Dermis blood vessel endothelial cell (primary cell): ENCODE results near the gene EFEMP2. TPM values are rescaled to one million over a fixed set of nuclear protein-coding genes. Genes with fewer than 3 reads are reported as not detected.
"Not testable (repeated sequence)": the region's sequence is repeated elsewhere in the genome, so short reads cannot be mapped to it uniquely, and the experiment has no call there.

Experiments
- DNase-seq: peaks from one replicate; pipeline ENCODE4 v3.0.0; 2010
- total RNA-seq: library from RNA; depleted of rRNA; stranded (reverse); fragments of >200 nt; gene quantifications from 2 replicates; pipeline ENCODE4 v1.2.3, GENCODE V29; 2014

The EFEMP2 gene
- total RNA-seq, 1 donor from 2014 or later = 22.1 TPM

DNA sequence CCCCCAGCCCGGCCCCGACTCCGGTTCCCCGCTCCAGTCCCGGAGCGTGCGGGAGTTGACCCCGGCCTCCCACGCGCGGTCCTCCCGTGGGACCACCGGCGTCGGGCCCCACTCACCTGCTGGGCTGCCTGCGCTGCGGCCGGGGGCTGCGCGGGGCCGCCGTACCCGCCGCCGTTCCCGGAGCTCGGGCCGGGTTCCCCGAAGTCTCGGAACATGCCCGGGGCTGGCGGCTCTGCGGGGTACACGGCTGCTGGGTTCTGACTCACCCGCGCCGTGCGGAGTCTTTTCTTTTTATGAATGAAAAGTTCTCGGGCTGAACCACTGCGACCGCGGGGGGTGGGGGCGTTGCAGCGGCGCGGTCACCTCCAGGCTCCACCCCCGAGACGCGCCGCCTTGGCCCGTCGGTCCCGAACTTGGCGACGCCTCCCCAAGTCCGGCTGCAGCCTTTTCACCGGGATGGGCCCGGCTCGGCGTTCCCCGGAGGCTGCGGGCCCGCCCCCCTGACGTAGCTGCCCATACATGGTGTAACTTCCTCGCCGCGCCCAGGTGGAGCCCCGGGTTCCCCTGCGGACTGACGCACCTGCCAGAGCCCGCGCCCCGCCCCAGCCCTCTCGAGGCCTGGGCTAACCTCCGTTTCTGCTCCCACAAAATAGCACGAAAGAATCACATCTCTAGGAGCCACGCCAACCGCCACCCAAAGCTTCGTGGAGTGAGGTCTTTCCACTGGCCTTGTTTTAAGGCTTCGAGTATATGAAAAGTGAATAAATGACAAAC is 27.7 kb upstream of the EFEMP2 start, which contains the start of gene FOSL1:
TSS of gene FOSL1 (minus strand) at position 264 of the 774 bp plus-strand sequence. CDS start at position 215, 49 bp downstream.
- DNase-seq = peak; percentile 97

DNA sequence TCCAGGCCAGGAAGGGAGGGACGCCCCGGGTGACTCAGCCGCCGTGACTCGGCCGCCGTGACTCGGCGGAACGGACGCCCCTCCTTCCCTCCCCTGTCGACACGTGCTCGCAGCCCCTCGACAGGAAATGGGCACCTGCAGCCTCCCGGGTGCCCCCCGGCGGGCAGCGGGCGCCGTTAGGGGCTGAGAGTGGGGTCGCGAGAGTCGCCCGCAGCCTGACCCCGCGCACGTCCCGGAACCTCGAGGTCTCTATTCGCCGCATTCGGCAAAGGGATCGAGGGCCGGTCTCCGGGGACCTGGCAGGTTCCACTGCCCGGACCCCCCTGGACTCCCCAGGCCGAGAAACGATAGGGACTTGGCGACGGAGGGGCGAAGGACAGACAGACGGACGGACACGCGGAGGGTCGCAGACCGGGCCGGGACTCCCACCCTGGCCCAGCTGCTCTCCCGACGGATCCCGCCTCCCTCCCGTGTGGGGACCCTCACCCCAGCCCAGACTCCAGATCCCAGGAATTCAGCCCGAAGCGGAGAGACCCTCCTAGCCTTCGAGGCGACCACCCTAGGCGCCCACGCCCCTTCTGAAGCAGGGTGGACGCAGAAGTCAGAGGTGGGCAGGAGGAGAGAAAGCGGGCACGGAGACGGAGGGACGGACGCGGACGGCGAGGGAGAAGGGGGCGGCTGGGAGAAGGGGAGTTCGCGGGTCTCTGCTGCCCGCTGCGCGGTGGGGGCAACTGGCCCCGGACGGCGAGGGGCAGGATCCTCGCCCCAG is 26.9 kb upstream of the EFEMP2 start:
- peak; percentile 83 for DNase-seq

DNA sequence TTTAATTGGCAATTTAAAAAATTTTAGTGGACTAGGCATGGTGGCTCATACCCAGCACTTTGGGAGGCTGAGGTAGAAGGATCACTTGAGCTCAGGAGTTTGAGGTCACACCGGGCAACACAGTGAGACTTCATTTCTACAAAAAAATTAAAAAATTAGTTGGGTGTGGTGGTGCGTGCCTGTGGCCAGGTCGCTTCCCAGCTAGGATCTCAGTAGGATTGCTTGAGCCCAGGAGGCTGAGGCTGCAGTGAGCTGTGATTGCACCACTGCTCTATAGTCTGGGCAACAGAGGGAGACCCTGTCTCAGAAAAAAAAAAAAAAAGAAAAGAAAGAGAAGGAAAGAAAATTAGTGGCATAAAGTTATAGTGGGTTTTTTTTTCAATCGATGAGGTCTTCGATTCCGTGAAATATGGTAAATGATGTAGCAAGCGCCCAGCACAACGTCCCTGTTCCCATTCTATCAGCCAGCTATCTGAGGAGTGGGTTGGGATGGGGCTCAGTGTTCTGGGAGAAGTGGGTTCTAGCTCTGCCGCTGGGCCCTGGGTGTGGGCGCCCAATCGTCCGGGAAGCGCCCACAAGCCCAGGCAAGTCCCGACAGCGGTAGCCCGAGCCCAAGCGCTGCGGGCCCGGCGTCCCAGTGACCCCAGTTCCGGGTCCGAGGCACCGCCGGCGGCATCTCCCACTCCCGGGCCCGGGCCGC is 26.2 kb upstream of the EFEMP2 start:
- no peak for DNase-seq

DNA sequence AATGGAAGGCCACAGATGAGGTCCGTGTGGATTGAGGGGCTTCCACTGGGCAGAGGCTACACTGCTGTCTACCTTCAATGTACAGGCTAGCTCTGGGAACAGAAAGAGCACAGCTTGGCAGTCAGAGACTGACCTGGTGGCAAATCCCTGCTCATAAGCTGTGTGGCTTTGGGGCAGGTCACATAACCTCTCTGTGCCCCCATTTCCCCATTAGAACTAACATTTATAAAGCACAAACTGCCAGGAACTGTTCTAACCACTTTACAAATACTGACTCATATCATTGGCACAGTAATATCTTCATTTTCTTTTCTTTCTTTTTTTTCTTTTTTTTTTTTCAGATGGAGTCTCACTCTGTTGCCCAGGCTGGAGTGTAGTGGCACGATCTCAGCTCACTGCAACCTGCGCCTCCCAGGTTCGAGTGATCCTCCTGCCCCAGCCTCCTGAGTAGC is 24.4 kb upstream of the EFEMP2 start:
- DNase-seq = no peak

DNA sequence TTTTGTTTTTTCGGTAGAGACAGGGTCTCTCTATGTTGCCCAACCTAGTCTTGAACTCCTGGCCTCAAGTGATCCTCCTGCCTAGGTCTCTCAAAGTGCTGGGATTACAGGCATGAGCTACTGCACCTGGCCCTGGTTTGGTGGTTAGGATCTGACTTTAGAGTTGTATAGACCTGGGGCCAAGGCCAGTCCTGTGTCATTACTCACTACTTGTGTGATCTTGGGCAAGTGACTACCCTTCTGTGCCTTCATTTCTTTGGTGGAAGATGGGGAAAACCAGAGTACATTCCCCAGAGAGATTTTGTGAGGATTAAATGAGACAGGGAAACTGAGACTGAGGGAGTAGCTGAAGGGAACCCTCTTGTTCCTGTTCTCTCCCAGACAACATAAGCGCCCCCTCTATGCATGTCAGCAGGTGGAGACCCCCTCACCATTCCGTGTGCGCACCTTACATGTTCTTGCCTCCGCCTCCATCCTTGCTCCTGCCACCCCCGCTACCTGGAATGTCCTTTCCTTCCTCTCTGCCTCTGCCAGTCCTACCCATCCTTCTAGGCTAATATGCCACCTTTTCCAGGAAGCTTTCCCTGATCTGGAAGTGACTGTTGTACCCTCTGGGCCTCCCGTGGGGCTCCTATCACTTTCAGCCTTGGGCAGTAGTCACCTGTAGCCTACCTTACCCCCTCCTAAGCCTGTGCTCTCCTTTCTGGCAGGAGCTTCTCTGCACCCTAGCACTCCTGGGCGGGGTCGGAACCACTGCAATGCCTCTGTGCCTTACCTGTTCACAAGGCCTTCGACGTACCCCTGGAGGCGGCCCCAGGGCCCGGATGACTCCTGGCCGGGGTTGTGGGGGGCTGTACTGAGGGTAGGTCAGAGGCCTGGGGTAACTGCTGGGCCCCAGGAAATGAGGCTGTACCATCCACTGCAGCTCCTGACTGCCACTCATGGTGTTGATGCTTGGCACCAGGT is 23.7 kb upstream of the EFEMP2 start:
- no peak for DNase-seq

DNA sequence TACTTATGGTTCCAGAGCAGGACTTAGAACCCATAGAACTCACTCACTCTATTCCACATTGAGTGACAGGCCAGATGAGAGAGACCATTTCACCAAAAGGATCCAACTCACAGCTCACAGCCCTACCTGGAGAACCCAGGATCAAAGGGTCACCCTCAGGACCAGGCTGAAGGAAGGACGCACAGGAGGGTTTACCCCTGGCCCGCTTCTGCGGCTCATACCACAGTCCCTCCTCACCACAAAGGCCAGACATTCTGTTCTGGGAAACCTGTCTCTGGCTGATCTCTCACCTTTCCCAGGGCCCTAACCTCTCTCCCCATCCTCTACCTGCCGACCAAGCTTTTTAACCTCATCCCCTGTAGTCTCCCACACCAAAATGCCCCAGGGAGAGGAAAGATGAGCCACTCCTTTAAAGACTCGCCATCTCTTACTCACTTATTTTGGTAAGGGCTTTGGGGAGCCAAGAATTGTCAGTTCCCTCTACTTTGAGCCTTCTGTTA is 22.9 kb upstream of the EFEMP2 start:
- no peak for DNase-seq

DNA sequence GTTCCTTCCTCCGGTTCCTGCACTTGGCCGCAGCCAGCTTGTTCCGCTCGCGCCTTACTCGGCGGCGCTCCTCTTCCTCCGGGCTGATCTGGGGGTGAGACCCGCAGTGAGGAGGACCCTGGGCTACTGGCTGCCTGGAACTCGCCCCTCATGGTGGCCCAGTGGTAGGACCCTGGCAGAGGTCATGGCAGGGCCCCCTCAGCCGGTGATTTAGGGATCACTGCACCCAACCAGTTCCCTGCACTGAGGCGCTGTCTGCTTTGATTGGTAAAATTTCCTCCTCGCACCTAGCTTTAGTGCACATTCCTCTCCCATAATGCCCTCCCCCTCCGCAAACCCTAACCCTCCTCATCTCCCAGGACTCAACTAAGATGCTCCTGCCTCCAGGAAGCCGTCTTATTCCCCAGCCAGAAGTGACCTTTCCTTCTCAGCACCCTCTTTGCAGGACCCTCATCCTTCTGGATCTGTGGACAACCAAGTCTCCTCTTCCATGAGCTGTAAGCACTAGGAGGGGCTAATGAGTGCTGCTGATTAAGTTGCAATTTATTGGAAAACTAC is 21.5 kb upstream of the EFEMP2 start:
- peak; percentile 71 for DNase-seq

DNA sequence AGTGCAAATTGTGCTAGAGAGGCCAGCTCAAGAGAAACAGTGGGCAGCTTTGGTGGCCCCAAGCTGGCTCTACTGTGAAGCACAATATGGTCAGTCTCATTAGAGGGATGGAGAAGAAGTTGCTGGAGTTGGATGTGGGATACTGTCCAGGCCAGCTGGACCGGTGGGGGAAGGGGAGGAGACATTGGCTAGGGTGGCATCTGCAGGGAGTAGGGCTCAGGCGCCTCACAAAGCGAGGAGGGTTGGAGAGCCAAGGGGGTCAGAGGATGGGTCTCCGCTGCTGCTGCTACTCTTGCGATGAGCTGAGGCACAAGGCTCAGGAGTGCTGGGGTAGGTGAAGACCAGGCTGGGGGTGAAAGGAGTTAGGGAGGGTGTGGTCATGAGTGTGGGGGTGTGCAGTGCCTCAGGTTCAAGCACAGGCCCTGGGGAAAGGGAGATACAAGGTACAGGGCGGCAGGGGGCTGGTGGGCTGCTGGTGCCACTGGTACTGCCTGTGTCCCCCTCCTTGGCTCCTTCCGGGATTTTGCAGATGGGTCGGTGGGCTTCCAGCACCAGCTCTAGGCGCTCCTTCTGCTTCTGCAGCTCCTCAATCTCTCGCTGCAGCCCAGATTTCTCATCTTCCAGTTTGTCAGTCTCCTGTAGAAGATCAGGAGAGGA is 20.2 kb upstream of the EFEMP2 start:
- no peak for DNase-seq

DNA sequence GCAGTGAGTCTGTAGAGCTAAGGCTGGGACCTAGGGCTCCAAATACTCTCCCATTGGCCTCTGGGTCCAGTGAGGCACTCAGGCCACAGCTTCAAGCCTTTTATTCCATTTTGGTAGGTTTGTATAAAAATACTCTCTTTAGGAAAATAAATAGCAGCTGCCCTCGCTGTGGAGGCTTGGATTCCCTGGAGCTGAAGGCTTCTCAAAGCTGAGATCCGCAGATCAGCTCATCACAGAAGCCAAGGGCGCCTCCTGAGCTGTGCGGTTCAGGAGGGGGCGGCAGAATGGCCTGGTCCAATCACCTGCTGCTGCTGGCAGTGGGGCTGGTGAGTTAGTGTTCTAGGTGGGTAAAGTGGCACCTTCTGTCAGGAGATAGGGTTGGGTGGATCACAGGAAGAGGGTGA is 19.5 kb upstream of the EFEMP2 start:
- DNase-seq = not testable (repeated sequence)

DNA sequence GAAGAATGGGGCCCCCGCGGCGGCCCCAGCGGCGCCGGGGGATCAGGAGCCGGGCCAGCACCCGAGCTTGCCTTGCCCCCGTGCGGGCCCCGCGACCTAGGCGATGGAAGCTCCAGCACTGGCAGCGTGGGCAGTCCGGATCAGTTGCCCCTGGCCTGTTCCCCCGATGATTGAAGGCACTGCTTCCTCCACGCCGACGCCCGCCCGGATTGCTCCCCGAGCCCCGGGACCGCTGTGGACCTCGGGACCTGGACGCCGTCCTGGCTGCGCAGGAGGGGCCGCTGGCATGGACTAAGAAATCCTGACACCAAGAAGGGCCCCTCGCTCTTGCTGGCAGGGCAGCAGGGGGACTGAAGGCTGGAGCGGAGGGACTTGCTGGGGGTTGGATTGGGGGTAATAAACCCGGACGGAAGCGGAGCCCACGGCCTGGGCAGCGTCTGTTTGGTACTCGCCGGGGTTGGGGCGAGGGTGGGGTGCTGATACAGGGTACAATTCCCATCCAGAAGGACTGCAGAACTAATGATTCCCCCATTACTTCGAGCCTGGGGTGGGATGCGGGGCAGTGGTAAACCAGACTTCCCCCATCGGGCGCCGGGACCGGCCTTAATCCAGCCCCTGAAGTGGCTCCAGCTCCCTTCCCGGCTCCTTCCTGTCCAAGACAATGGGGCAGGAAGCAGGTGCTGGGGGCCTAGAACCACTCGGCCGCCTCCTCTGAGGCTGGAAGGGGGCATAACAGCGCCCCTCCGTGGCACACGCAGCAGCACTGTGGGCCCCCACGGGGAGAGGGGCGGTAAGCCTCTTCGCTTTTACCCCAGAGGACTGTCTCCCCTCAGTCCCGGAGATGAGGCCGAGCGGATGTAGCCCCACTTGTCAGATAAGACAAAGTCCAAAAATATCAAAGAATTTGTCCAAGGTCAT is 18.9 kb upstream of the EFEMP2 start:
- peak; percentile 96 for DNase-seq

DNA sequence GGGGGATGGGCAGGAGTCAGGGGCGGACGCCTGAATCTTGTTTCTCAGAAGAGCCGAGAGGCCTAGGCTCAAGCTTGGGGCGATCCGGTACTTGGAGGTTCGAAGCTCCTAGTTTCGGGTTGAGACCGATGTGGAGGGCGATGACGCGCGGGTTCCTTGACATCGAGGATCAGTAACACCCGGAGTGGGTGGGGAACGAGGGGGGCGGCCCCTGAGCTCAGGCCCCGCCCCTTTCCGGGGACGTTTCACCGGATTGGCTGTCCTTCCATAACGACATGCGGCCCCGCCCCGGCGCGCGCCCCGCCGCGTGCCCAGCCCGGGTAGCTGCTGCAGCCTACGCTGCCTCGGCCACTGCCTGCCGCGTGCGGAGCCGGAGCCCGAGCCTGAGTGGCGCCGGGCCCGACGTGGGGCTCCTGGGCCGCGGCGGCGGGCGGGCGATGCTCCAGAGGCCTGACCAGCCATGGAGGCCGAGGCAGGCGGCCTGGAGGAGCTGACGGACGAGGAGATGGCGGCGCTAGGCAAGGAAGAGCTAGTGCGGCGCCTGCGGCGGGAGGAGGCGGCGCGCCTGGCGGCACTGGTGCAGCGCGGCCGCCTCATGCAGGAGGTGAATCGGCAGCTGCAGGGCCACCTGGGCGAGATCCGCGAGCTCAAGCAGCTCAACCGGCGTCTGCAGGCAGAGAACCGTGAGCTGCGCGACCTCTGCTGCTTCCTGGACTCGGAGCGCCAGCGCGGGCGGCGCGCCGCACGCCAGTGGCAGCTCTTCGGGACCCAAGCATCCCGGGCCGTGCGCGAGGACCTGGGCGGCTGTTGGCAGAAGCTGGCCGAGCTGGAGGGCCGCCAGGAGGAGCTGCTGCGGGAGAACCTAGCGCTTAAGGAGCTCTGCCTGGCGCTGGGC is 18.0 kb upstream of the EFEMP2 start, which contains the start of gene CCDC85B:
TSS of gene CCDC85B (plus strand) at position 350 of the 895 bp plus-strand sequence. CDS start at position 461, 111 bp downstream.
- peak; percentile 97 for DNase-seq

DNA sequence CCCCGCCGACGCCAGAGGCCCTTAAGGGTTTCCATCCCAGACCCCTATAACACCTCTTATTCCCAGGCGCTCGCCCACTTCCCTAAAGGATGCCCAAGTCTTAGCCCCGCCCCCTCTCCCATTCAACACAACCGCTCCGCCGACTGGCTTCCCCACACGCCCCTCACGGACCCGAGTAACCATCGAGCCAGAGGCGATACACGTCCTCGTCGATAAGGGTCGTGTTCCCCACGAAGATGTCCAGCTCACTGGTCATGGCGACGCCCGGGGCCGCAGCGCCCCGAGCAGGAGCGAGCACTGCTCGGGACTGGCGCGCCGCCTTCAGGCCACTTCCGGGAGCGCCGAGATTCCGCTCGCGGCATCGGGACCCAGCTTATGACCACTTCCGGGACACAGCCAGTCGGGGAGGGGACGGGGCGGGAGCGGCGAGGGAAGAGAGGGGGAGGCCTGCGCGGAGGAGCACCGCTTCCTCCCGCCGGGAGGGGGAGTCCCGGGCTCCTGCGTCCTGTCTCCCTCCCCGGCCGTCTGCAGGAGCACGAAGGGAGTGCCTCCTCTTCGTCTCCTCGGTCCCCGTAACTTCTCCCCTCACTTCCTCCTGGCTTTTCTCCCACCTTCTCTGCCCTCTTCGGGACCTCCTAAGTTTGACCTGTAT is 15.7 kb upstream of the EFEMP2 start, which contains the start of gene FIBP:
TSS of gene FIBP (minus strand) at position 309 of the 652 bp plus-strand sequence. CDS start at position 256, 53 bp downstream.
- DNase-seq = peak; percentile 98

DNA sequence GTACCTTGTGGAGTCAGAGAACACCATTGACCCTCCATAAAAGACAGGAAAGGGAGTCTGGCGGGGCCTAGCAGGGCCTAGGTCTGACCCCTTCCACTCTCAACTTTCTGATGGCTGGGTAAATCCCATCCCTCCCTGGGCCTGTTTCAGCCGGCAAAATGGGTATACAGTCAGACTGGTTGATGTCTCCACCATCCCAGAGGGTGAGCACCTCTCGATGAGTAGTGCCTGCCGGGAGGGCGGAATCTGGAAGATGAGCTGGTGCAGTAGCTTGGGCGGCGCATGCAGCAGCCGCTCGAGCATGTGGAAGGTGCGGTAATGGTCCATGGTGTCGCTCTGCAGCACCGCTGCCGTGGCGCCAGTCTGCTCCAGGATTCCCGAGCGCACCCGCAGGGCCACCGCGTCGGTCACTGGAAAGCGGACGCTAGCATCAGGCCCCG is 15.1 kb upstream of the EFEMP2 start:
- no peak for DNase-seq

DNA sequence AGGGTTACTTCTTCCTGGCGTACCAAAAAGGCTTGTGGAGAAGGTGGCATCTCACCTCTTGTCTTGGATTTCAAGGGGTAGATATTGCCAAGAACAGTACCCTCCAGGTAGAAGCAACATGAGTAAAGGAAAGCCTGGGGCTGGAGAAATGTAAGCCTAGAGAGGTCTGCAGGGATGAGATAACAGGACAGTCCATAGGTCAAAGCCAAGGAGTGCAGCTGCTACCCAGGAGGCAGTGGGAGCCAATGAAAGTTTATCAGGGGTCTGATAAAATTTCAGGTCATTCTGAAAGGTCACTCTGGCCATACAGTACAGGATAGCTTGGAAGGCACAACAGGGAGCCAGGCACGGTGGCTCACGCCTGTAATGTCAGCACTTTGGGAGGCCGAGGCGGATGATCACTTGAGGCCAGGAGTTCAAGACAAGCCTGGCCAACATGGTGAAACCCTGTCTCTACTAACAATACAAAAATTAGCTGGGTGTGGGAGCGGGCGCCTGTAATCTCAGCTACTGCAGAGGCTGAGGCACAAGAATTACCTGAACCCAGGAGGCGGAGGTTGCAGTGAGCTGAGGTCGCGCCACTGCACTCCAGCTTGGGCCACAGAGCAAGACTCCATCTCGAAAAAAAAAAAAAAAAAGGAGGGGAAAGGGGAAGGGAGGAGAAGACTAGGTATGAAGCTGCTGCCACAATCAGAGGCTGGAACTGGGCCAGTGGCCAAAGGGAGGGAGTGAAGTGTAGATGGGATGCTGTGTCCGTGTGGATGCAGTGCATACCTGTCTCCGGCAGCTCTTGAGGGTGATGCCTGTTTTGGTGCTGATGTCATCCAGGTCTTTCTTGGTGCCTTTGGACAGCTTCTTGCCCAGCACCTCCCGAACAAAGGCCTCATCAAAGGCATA is 14.5 kb upstream of the EFEMP2 start:
- no peak for DNase-seq

DNA sequence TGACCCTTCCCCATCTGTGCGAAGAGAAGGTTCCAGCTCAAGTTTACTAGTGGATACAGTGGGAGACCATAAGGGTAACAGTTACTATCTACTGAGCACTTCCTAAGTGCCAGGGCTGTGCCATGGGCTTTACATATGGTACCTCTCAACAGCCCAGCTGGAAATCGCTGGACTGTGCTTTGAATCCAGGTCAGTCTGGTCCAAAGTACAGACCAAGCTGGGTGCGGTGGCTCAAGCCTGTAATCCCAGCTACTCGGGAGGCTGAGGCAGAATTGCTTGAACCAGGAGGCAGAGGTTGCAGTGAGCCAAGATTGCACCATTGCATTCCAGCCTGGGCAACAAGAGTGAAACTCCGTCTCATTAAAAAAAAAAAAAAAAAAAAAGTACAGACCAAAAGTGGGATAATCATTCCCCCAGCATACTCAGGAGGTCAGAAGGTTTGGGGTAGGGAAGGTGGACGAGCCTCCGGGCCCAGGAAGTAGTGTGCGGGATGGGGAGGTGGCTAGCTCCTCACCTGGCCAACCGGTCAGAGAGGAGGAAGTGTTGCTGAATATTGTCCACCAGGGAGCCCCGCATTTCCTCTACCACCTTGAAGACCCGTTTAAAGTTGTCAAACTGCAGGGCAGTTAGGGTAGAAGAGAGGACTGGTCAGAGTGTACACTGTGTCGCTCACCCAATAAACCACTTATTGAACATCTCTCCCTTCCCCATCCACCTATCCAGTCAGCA is 13.4 kb upstream of the EFEMP2 start:
- no peak for DNase-seq

DNA sequence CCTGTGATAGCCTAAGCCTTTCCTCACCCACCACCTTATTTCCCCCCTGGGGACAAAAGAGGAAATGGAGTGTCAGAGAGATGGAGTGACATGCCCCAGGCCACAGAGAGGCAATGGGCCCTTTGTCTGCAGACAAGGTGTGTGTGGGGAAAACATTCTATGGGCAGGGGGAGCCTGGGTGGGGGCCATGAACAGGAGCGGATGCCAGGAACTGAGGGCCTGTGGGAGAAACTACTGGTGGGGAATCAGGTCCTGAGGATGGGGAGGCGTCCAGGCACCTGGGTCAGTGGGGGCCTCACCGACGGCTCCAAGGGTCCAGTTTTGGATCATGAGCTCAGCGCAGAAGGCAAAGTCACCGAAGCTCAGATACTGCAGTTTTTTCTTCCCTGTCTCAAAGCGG is 12.6 kb upstream of the EFEMP2 start:
- DNase-seq = no peak
